GM12801 (cell line): ENCODE data around the gene FAM98C.

Experiments
- CTCF ChIP-seq: IDR thresholded peaks from one replicate; pipeline ENCODE4 v1.5.1; 2011; ENCODE audit warnings: control low read depth; ENCODE audit not compliant: insufficient read length; ENCODE audit errors: extremely low read depth

The FAM98C gene

GRCh38 chr19:38394488-38394887 lies 8.4 kb upstream of the FAM98C start:
- no peak for TF ChIP-seq CTCF

- TF ChIP-seq CTCF: no peak
These were observed 7.3 kb upstream of the FAM98C start for GRCh38 chr19:38395381-38396114.

GRCh38 chr19:38399081-38399480 lies 3.8 kb upstream of the FAM98C start:
- no peak for TF ChIP-seq CTCF

- TF ChIP-seq CTCF: no peak
These were observed 3.4 kb upstream of the FAM98C start for GRCh38 chr19:38399537-38399936.

GRCh38 chr19:38400361-38400760 lies 2.5 kb upstream of the FAM98C start:
- TF ChIP-seq CTCF: no peak

- no peak for TF ChIP-seq CTCF
These were observed 1.7 kb upstream of the FAM98C start for GRCh38 chr19:38401148-38401547.

- no peak for TF ChIP-seq CTCF
These were observed 298 bp upstream of the FAM98C start for GRCh38 chr19:38402623-38402966.
